Stimulated activated CD4-positive, alpha-beta T cell treated with anti-CD3 and anti-CD28 coated beads, Interleukin-15, amount 100 ng/mL, for 24 hours (primary cell): ENCODE measurements around the gene TMEM132C.
"Not testable (repeated sequence)": the region's sequence is repeated elsewhere in the genome, so short reads cannot be mapped to it uniquely, and the experiment has no call there.

Experiments
- DNase-seq: peaks from one replicate; pipeline ENCODE4 v3.0.0-alpha.2; 2020

TMEM132C gene

GRCh38 chr12:128423205-128423604, 156.2 kb downstream of the TMEM132C start:
- DNase-seq: no peak

GRCh38 chr12:128424931-128425431, 158.0 kb downstream of the TMEM132C start:
- DNase-seq: no peak

- no peak for DNase-seq
Measured at GRCh38 chr12:128425666-128426331, 158.8 kb downstream of the TMEM132C start.

- no peak for DNase-seq
Measured at GRCh38 chr12:128426511-128426910, 159.5 kb downstream of the TMEM132C start.

- no peak for DNase-seq
Measured at GRCh38 chr12:128439796-128440195, 172.8 kb downstream of the TMEM132C start.

- no peak for DNase-seq
Measured at GRCh38 chr12:128442096-128442495, 175.1 kb downstream of the TMEM132C start.

- no peak for DNase-seq
Measured at GRCh38 chr12:128444598-128444997, 177.6 kb downstream of the TMEM132C start.

- DNase-seq: no peak
Measured at GRCh38 chr12:128445415-128446127, 178.6 kb downstream of the TMEM132C start.

- no peak for DNase-seq
Measured at GRCh38 chr12:128449146-128449894, 182.3 kb downstream of the TMEM132C start.

GRCh38 chr12:128450810-128451209, 183.8 kb downstream of the TMEM132C start:
- DNase-seq: no peak

- no peak for DNase-seq
Measured at GRCh38 chr12:128455851-128456250, 188.9 kb downstream of the TMEM132C start.

- no peak for DNase-seq
Measured at GRCh38 chr12:128456922-128457321, 190.0 kb downstream of the TMEM132C start.

- no peak for DNase-seq
Measured at GRCh38 chr12:128458301-128458974, 191.5 kb downstream of the TMEM132C start.

- DNase-seq: no peak
Measured at GRCh38 chr12:128459067-128459466, 192.1 kb downstream of the TMEM132C start.

GRCh38 chr12:128463881-128464280, 196.9 kb downstream of the TMEM132C start:
- no peak for DNase-seq

GRCh38 chr12:128467882-128468281, 200.9 kb downstream of the TMEM132C start:
- no peak for DNase-seq

- DNase-seq: no peak
Measured at GRCh38 chr12:128468926-128469325, 202.0 kb downstream of the TMEM132C start.

GRCh38 chr12:128471491-128471890, 204.5 kb downstream of the TMEM132C start:
- DNase-seq: no peak

GRCh38 chr12:128474916-128475315, 207.9 kb downstream of the TMEM132C start:
- no peak for DNase-seq

GRCh38 chr12:128476266-128476665, 209.3 kb downstream of the TMEM132C start:
- no peak for DNase-seq

GRCh38 chr12:128483526-128484255, 216.7 kb downstream of the TMEM132C start:
- DNase-seq: no peak

- DNase-seq: not testable (repeated sequence)
Measured at GRCh38 chr12:128497376-128497775, 230.4 kb downstream of the TMEM132C start.
